HL-60 (cell line): Measurements from ENCODE around the gene ATG2B.

Source experiments
- DNase-seq, 2 experiments: peaks; one replicate each; pipeline ENCODE4 v3.0.0-alpha.2; 2010 to 2020; ENCODE audit warnings: low read depth in 1 of 2, low spot score in 1 of 2
- H3K27ac ChIP-seq: fragments of 250-450 bp; sonication (Bioruptor Pico); replicated peaks from 2 replicates; pipeline ENCODE4 v1.5.1; 2020; ENCODE audit warnings: mild to moderate bottlenecking, moderate library complexity
- H3K27me3 ChIP-seq: fragments of 250-450 bp; sonication (Bioruptor Pico); 2 replicates; pipeline ENCODE4 v1.5.1; 2021; ENCODE audit warnings: mild to moderate bottlenecking, moderate library complexity; ENCODE audit not compliant: insufficient read depth, poor library complexity, severe bottlenecking
- H3K4me3 ChIP-seq: replicated peaks from 2 replicates; pipeline ENCODE4 v1.5.1; 2011; ENCODE audit warnings: mild to moderate bottlenecking, control low read depth, low read length; ENCODE audit not compliant: insufficient read depth
- CTCF ChIP-seq: IDR thresholded peaks from one replicate; pipeline ENCODE4 v1.5.1; 2011; ENCODE audit warnings: low read length, control low read depth, inconsistent platforms; ENCODE audit not compliant: insufficient read depth
- GABPA ChIP-seq: IDR thresholded peaks from 2 replicates; pipeline ENCODE4 v1.6.1; 2012; ENCODE audit warnings: low read depth
- POLR2AphosphoS5 ChIP-seq: IDR thresholded peaks from 2 replicates; pipeline ENCODE4 v1.6.1; 2012; ENCODE audit warnings: low read depth
- REST ChIP-seq: IDR thresholded peaks from 2 replicates; pipeline ENCODE4 v1.6.1; 2012; ENCODE audit warnings: low read depth; ENCODE audit not compliant: insufficient replicate concordance
- SPI1 ChIP-seq: IDR thresholded peaks from 2 replicates; pipeline ENCODE4 v1.6.1; 2012; ENCODE audit warnings: low read depth, mild to moderate bottlenecking, borderline replicate concordance

Gene ATG2B

GRCh38 chr14:96338551-96338950 is 24.6 kb downstream of the ATG2B start:
- no peak for DNase-seq
- TF ChIP-seq POLR2AphosphoS5 (no peak), CTCF (no peak), REST (no peak), SPI1 (no peak), GABPA (no peak)
- Histone ChIP-seq H3K27ac (no peak overlapping the region), H3K4me3 (no peak overlapping the region), H3K27me3 (no peaks in the 10 kb centered on the region)

- DNase-seq = no peak
- Histone ChIP-seq H3K27me3 (no peaks in the 10 kb centered on the region), H3K4me3 (no peak overlapping the region), H3K27ac (no peak overlapping the region)
- no peak for TF ChIP-seq SPI1
- TF ChIP-seq GABPA = no peak
- TF ChIP-seq POLR2AphosphoS5 = no peak
- no peak for TF ChIP-seq REST
- no peak for TF ChIP-seq CTCF
Observed at GRCh38 chr14:96324219-96324618, 38.9 kb downstream of the ATG2B start.

GRCh38 chr14:96320605-96321004 is 42.5 kb downstream of the ATG2B start:
- no peak overlapping the region for H3K4me3 ChIP-seq
- H3K27ac ChIP-seq = no peak overlapping the region
- DNase-seq = no peak
- H3K27me3 ChIP-seq = no peaks in the 10 kb centered on the region
- TF ChIP-seq REST = no peak
- no peak for TF ChIP-seq SPI1
- no peak for TF ChIP-seq POLR2AphosphoS5
- no peak for TF ChIP-seq GABPA
- no peak for TF ChIP-seq CTCF
